OCI-LY7 (cell line): Measurements from ENCODE around the gene KCNE4. TPM values are rescaled to one million over a fixed set of nuclear protein-coding genes. Genes with fewer than 3 reads are reported as not detected.

Source experiments
- BruUV-seq: library from RNA; stranded (reverse); fragments of 400-500 nt; replicated peaks from 2 replicates; lab custom pipeline; 2021; lab: Mats Ljungman, UMichigan
- CTCF ChIA-PET: fragments of 300-600 bp; sonication (Branson Sonifier 250); formaldehyde crosslinking; loops from one replicate; lab custom pipeline; 2022; ENCODE audit warnings: antibody characterized with exemption; ENCODE audit not compliant: unreplicated experiment; lab: Charles Lee
- POLR2A ChIA-PET: fragments of 300-600 bp; sonication (Branson Sonifier 250); formaldehyde crosslinking; loops from one replicate; lab custom pipeline; 2022; ENCODE audit warnings: antibody characterized with exemption; lab: Charles Lee
- DNase-seq: peaks from one replicate; pipeline ENCODE4 v3.0.0-alpha.2; 2015; ENCODE audit warnings: low spot score
- H2AFZ ChIP-seq: fragments of 200-600 bp; sonication (generic), shearing (Covaris generic); 2 replicates; pipeline ENCODE4 v1.6.1; 2014; ENCODE audit warnings: mild to moderate bottlenecking, antibody characterized with exemption, low read length, moderate library complexity
- H3K27ac ChIP-seq: fragments of 200-600 bp; sonication (generic); 2 replicates; pipeline ENCODE4 v1.5.1; 2014; ENCODE audit warnings: mixed run types, low read depth, mild to moderate bottlenecking, moderate library complexity, low read length, inconsistent platforms; ENCODE audit not compliant: poor library complexity, severe bottlenecking
- H3K36me3 ChIP-seq: fragments of 200-600 bp; sonication (generic); 2 replicates; pipeline ENCODE4 v1.6.1; 2014; ENCODE audit warnings: mild to moderate bottlenecking, antibody characterized with exemption, low read length, moderate library complexity, mixed read lengths; ENCODE audit not compliant: insufficient read depth
- H3K4me1 ChIP-seq: fragments of 200-600 bp; sonication (generic); 2 replicates; pipeline ENCODE4 v1.5.1; 2014; ENCODE audit warnings: mild to moderate bottlenecking, low read length; ENCODE audit not compliant: insufficient read depth, poor library complexity, severe bottlenecking
- H3K4me2 ChIP-seq: fragments of 200-600 bp; sonication (generic); 2 replicates; pipeline ENCODE4 v1.6.1; 2014; ENCODE audit warnings: mild to moderate bottlenecking, low read length
- H3K4me3 ChIP-seq: fragments of 200-600 bp; sonication (generic); 2 replicates; pipeline ENCODE4 v1.5.1; 2014; ENCODE audit warnings: mild to moderate bottlenecking, low read depth, low read length; ENCODE audit not compliant: poor library complexity, severe bottlenecking
- H3K79me2 ChIP-seq: fragments of 200-600 bp; sonication (generic); 2 replicates; pipeline ENCODE4 v1.6.1; 2016; ENCODE audit warnings: low read depth, mild to moderate bottlenecking, low read length, moderate library complexity, mixed read lengths; ENCODE audit not compliant: insufficient read depth
- H3K9me2 ChIP-seq: fragments of 200-600 bp; sonication (generic); 2 replicates; pipeline ENCODE4 v1.6.1; 2016; ENCODE audit warnings: mild to moderate bottlenecking, low read length, mixed read lengths; ENCODE audit not compliant: insufficient read depth
- H3K9me3 ChIP-seq: fragments of 200-600 bp; sonication (generic); 2 replicates; pipeline ENCODE4 v1.6.1; 2014; ENCODE audit warnings: mild to moderate bottlenecking, mixed run types, low read length, mixed read lengths
- H4K20me1 ChIP-seq: fragments of 200-600 bp; sonication (generic); 2 replicates; pipeline ENCODE4 v1.6.1; 2014; ENCODE audit warnings: mild to moderate bottlenecking, antibody characterized with exemption, low read length, moderate library complexity, mixed read lengths; ENCODE audit not compliant: insufficient read depth
- CTCF ChIP-seq: fragments of 200-600 bp; sonication (generic); conservative IDR thresholded peaks from 2 replicates; pipeline ENCODE4 v1.5.1; 2014; ENCODE audit warnings: mild to moderate bottlenecking, antibody characterized with exemption, low read length, moderate library complexity, mixed read lengths
- EZH2phosphoT487 ChIP-seq: fragments of 200-600 bp; sonication (generic); IDR thresholded peaks from 2 replicates; pipeline ENCODE4 v1.6.1; 2018; ENCODE audit warnings: low read depth, borderline replicate concordance, mild to moderate bottlenecking, mixed run types, antibody characterized with exemption, low read length, moderate library complexity, mixed read lengths
- intact Hi-C: fragments of 100-400 bp; cut with micrococcal nuclease; formaldehyde crosslinking; loops from one replicate; pipeline ENCODE4 v1.10.0; 2022; ENCODE audit not compliant: unreplicated experiment
- total RNA-seq, 2 experiments: library from RNA; depleted of rRNA in 1 of 2; stranded (reverse); fragments of >200 nt in 1 of 2; shearing (Covaris generic) in 1 of 2; gene quantifications; 2 replicates each; pipeline ENCODE4 v1.2.3, GENCODE V29; 2014 to 2022

The KCNE4 gene
- total RNA-seq, 2 experiments from 2014 or later: not detected

- no peaks in the 10 kb centered on the region for H4K20me1 ChIP-seq
- ChIA-PET POLR2A (interaction anchor here (0.9 kb wide), 1 partner anchor 19 kb away, joined by 3 read pairs; no protein-coding TSS in a partner anchor), CTCF (no interaction called here)
- H3K9me2 ChIP-seq: no peaks in the 10 kb centered on the region
- no peak overlapping the region for H2AFZ ChIP-seq
- no peaks in the 10 kb centered on the region for H3K79me2 ChIP-seq
- H3K36me3 ChIP-seq: no peaks in the 10 kb centered on the region
- intact Hi-C loops: no loop called here
- no peak overlapping the region for H3K4me2 ChIP-seq
- H3K27ac ChIP-seq: no peak overlapping the region
- H3K9me3 ChIP-seq: no peaks in the 10 kb centered on the region
- BruUV-seq: no TSS peak
- DNase-seq: no peak
- no peak overlapping the region for H3K4me3 ChIP-seq
- TF ChIP-seq EZH2phosphoT487 (no peak), CTCF (no peak)
- no peaks in the 10 kb centered on the region for H3K4me1 ChIP-seq
Measured at GRCh38 chr2:223008956-223009355, 43.0 kb upstream of the KCNE4 start.

GRCh38 chr2:223010641-223011040, 41.3 kb upstream of the KCNE4 start:
- no peak overlapping the region for H2AFZ ChIP-seq
- no peak overlapping the region for H3K4me2 ChIP-seq
- intact Hi-C loops: no loop called here
- no peaks in the 10 kb centered on the region for H3K36me3 ChIP-seq
- DNase-seq: no peak
- no peaks in the 10 kb centered on the region for H3K9me3 ChIP-seq
- H3K9me2 ChIP-seq: no peaks in the 10 kb centered on the region
- no peak for TF ChIP-seq EZH2phosphoT487
- TF ChIP-seq CTCF: no peak
- no peak overlapping the region for H3K4me3 ChIP-seq
- ChIA-PET CTCF (no interaction called here), POLR2A (no interaction called here)
- H3K4me1 ChIP-seq: no peaks in the 10 kb centered on the region
- H4K20me1 ChIP-seq: no peaks in the 10 kb centered on the region
- no TSS peak for BruUV-seq
- no peaks in the 10 kb centered on the region for H3K79me2 ChIP-seq
- H3K27ac ChIP-seq: no peak overlapping the region

- POLR2A ChIA-PET: no interaction called here
Measured at GRCh38 chr2:223012291-223012690, 39.7 kb upstream of the KCNE4 start.

More at GRCh38 chr2:223012291-223012690, 39.7 kb upstream of the KCNE4 start:
- no TSS peak for BruUV-seq
- Histone ChIP-seq H3K27ac (no peak overlapping the region), H3K36me3 (no peaks in the 10 kb centered on the region), H3K4me2 (no peak overlapping the region), H3K4me3 (no peak overlapping the region), H3K9me3 (no peaks in the 10 kb centered on the region), H3K79me2 (no peaks in the 10 kb centered on the region), H4K20me1 (no peaks in the 10 kb centered on the region), H3K4me1 (no peaks in the 10 kb centered on the region), H3K9me2 (no peaks in the 10 kb centered on the region), H2AFZ (no peak overlapping the region)
- TF ChIP-seq EZH2phosphoT487: no peak
- TF ChIP-seq CTCF: no peak
- no peak for DNase-seq
- CTCF ChIA-PET: no interaction called here
- intact Hi-C loops: no loop called here
